Gastrocnemius medialis (tissue), 4 donors: ENCODE results near the gene NLGN1.

ENCODE experiments used
- POLR2A ChIP-seq, 2 donors: fragments of 450-650 bp; IDR thresholded peaks; one replicate each; pipeline ENCODE4 v1.6.1; 2017; ENCODE audit warnings: antibody characterized with exemption in 2 of 2, mild to moderate bottlenecking in 2 of 2, moderate library complexity in 2 of 2
- TF ChIP-seq, protein P1 (sequence below), 5 experiments: fragments of 450-650 bp in 3 of 5; fragments of 200-600 bp in 2 of 5; sonication (generic) in 2 of 5; IDR thresholded peaks in 4 of 5; conservative IDR thresholded peaks in 1 of 5; 1 replicate in 4 of 5; 2 replicates in 1 of 5; pipeline ENCODE4 v1.5.1; 2016 to 2019; ENCODE audit warnings: antibody characterized with exemption in 5 of 5, mild to moderate bottlenecking in 3 of 5, moderate library complexity in 3 of 5

DNA sequence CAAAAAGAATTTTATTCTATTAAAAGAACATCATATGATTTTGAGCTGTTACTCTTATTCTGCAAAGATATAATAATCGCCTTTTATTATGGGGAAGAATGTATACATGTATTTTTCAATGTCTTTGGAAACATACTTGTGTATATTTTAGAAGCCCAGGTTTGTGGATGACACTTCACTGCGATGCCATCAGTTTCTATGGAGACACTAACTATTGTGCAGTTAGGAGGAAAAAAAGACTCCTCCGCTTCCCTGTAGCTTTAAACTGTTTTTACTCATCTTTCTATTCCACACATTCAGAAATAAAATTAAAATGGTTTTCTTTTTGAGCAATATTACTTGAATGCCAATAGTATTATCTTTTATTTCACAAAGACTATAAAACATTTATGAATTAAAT is 305.0 kb downstream of the NLGN1 start:
- TF ChIP-seq, protein P1, sequence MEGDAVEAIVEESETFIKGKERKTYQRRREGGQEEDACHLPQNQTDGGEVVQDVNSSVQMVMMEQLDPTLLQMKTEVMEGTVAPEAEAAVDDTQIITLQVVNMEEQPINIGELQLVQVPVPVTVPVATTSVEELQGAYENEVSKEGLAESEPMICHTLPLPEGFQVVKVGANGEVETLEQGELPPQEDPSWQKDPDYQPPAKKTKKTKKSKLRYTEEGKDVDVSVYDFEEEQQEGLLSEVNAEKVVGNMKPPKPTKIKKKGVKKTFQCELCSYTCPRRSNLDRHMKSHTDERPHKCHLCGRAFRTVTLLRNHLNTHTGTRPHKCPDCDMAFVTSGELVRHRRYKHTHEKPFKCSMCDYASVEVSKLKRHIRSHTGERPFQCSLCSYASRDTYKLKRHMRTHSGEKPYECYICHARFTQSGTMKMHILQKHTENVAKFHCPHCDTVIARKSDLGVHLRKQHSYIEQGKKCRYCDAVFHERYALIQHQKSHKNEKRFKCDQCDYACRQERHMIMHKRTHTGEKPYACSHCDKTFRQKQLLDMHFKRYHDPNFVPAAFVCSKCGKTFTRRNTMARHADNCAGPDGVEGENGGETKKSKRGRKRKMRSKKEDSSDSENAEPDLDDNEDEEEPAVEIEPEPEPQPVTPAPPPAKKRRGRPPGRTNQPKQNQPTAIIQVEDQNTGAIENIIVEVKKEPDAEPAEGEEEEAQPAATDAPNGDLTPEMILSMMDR (IDR thresholded peaks at IDR 0.05 in 4 of 5, conservative IDR thresholded peaks at IDR 0.05 in 1 of 5) = no peak
- no peak for TF ChIP-seq POLR2A (IDR thresholded peaks at IDR 0.05)
